Stimulated activated CD4-positive, alpha-beta T cell treated with anti-CD3 and anti-CD28 coated beads, Interleukin-2, amount 100 ng/mL, for 48 hours (primary cell): ENCODE measurements around the gene FAT1.

Experiments
- DNase-seq, 2 donors: peaks; one replicate each; pipeline ENCODE4 v3.0.0-alpha.2; 2020

FAT1 gene

GRCh38 chr4:186554914-186555827 lies 168.5 kb downstream of the FAT1 start, which contains the start of gene MTNR1A:
Gene MTNR1A (minus strand): TSS chr4:186555567. CDS start chr4:186555365, 202 bp downstream.
- DNase-seq, result no peak

GRCh38 chr4:186554539-186554913 lies 169.1 kb downstream of the FAT1 start:
- no peak for DNase-seq

- no peak for DNase-seq
Observed at GRCh38 chr4:186553717-186554116, 169.9 kb downstream of the FAT1 start.

GRCh38 chr4:186551849-186552248 lies 171.8 kb downstream of the FAT1 start:
- DNase-seq, result no peak

GRCh38 chr4:186545436-186545835 lies 178.2 kb downstream of the FAT1 start:
- DNase-seq, result no peak

- no peak for DNase-seq
Observed at GRCh38 chr4:186543206-186543605, 180.4 kb downstream of the FAT1 start.

- DNase-seq, result no peak
Observed at GRCh38 chr4:186541801-186542200, 181.9 kb downstream of the FAT1 start.

GRCh38 chr4:186537843-186538521 lies 185.7 kb downstream of the FAT1 start:
- DNase-seq, result no peak
